GM21576 (cell line): ENCODE results near the gene SH3GL3.

Experiments used
- ATAC-seq: cut with Tn5 transposase; IDR thresholded peaks from one replicate; pipeline ENCODE4 v1.9.1; 2021; ENCODE audit warnings: mild to moderate bottlenecking, moderate library complexity; ENCODE audit not compliant: unreplicated experiment

The SH3GL3 gene

GRCh38 chr15:83503595-83504364 lies 56.6 kb downstream of the SH3GL3 start:
- ATAC-seq, result no peak

DNA sequence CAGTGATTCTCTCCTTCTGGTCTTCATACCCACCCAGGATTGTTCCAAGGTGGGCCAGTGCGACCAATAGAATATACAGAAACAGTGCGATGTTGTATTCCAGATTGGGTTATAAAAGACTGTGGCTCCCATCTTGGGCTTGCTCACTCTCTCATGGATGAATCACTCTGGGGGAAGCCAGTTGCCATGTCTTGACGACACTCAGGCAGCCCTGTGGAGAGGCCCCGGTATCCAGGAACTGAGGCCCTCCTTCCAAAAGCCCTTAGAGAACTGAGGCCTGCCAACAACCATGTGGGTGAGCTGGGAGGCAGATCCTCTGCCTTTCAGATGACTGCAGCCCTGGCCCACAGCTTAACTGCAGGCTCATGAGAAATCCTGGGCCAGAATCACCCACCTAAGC lies 57.2 kb downstream of the SH3GL3 start:
- ATAC-seq, result no peak

DNA sequence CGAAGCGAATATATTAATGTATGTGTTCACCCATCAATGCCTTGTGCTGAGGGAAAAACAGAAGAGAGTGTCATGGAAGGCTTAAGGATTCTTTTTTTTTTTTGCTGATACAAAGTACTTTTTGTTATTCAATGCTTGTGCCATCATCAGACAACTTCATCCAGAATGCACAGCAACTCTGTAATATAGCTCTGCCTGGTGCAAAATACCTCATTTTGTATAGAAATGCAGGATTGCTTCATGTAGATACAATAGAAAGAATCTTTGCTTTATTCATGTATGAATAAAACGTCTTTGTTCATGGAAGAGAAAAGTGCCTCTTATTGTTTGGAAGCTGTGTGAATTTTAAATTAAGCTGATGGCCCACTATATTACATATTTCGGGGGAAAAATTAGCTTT lies 62.9 kb downstream of the SH3GL3 start:
- no peak for ATAC-seq

DNA sequence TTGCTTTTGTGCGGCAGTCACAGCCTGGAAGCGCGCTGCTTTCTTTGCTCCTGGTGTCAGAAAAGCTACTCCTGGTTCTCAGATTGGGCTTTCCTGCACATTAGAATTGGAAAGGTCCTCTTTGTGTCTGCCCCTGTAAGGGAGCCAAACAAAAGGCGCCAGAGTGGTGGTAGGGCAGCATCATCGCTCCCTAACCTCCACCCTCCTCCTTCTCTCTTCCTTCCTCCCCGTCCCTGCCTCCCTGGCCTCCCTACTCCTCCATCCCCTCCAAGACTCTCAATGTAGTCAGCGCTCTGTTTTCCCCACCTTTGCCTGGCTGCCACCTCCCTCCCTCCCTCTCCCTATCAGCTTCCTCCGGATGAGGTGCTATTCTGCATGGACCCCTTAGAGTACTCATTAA lies 65.3 kb downstream of the SH3GL3 start:
- ATAC-seq, result no peak

DNA sequence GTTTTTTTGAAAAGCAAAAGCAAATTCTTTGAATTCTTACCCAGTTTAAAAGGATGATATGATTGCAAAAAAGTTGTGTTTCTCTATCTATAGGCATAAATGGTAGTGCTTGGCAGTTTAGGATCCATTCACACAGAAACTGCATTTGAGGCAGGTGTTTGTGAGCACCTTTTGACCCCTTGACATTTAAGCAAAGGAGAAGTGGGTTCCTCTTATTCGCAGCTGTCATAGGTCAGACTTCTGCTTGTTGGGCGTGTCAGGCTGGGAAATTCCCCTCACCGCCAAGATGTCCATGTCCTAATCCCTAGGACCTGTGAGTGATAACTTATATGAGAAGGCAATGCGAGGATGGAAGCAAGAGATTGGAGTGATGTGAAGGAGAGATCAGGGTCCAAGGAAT lies 67.4 kb downstream of the SH3GL3 start:
- no peak for ATAC-seq

DNA sequence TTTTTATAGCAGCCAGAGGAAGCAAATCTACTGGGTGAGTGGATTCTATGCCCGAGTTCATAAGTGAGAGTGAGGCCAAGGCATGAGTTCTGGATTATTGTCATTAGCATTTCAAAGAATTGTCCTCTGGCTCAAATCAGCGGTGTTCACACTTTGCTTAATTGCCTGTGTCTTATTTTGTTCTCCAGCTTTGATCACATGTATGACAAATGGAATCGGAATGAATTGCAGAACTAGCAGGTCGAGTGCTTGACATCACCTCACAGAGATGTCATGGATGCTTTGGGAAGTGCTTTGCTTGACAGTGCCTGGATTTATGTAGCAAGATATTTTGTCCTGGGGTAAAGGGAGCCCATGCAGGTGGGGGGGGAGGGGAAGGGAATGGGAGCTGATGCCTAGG lies 68.0 kb downstream of the SH3GL3 start:
- ATAC-seq, result no peak

- ATAC-seq, result no peak
Observed at GRCh38 chr15:83516935-83517334, 69.8 kb downstream of the SH3GL3 start.

GRCh38 chr15:83526319-83526718 lies 79.2 kb downstream of the SH3GL3 start:
- ATAC-seq, result no peak

DNA sequence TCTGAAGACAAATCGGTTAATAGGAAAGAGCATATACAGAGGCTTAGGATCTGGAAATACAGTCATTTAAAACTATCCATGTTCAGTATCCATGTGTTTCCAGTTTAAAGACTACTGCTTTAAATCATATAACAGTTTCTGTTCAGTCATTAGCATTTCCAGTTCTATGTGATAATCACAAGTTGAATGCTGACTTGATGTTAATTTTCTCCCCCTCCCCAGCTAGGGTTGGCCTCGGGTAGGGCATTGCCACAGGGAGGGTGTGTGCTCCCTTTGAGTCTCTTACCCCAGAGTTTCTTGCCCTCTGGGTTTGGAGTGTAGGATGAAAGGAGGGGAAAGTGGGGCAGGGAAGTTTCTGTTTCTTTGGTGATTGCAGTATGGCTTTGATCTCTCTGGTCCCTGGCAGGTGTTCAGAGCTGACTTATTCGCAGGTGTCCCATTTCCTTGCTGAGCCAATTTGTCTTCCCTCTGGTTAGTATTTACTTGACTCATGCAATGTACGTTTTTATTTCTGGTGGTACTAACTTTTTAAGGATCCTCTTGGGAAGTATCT lies 86.3 kb downstream of the SH3GL3 start:
- no peak for ATAC-seq

- no peak for ATAC-seq
Observed at GRCh38 chr15:83537606-83538005, 90.5 kb downstream of the SH3GL3 start.

GRCh38 chr15:83538682-83539081 lies 91.5 kb downstream of the SH3GL3 start:
- ATAC-seq, result no peak

- ATAC-seq, result no peak
Observed at GRCh38 chr15:83545804-83546511, 98.8 kb downstream of the SH3GL3 start.

- no peak for ATAC-seq
Observed at GRCh38 chr15:83546512-83546888, 99.4 kb downstream of the SH3GL3 start.

DNA sequence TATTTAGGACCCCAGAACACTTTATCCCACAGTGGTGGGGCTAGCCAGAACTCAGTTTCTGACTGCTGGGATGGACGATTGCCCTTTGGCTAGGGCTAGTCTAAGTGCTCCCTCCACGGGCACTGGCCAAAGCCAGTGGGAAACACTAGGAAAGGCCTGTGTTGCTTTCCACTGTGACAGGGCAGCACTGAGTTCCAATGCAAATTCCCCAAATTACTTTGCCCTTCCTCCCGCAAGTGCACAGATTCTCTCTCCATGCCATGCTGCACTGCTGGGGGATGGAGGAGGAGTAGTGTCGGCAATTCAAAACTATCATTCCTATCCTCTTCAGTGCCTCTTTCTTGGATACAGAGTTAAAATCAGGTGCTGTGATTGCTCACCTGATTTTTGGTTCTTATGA lies 100.0 kb downstream of the SH3GL3 start:
- ATAC-seq, result no peak

GRCh38 chr15:83549623-83550022 lies 102.5 kb downstream of the SH3GL3 start:
- ATAC-seq, result no peak

DNA sequence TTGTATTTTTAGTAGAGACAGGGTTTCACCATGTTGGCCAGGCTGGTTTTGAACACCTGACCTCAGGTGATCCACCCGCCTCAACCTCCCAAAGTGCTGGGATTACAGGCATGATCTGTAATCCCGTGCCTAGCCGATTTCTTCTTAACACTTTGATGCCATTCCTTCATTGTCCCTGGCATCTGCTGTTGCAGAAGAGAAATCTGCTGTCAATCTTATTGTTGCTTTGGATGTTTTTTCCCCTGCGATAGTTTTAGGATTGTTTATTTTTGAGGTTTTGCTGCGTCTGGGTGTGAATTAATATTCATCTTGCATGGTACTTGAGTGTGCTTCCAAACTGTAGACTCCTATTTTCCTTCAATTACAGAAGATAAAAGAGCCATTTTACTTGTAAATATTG lies 107.4 kb downstream of the SH3GL3 start:
- ATAC-seq, result no peak

- no peak for ATAC-seq
Observed at GRCh38 chr15:83555383-83555782, 108.2 kb downstream of the SH3GL3 start.

- ATAC-seq, result no peak
Observed at GRCh38 chr15:83556068-83556467, 108.9 kb downstream of the SH3GL3 start.

GRCh38 chr15:83556754-83557153 lies 109.6 kb downstream of the SH3GL3 start:
- ATAC-seq, result no peak

- no peak for ATAC-seq
Observed at GRCh38 chr15:83558146-83558545, 111.0 kb downstream of the SH3GL3 start.

- ATAC-seq, result no peak
Observed at GRCh38 chr15:83559310-83559966, 112.3 kb downstream of the SH3GL3 start.

DNA sequence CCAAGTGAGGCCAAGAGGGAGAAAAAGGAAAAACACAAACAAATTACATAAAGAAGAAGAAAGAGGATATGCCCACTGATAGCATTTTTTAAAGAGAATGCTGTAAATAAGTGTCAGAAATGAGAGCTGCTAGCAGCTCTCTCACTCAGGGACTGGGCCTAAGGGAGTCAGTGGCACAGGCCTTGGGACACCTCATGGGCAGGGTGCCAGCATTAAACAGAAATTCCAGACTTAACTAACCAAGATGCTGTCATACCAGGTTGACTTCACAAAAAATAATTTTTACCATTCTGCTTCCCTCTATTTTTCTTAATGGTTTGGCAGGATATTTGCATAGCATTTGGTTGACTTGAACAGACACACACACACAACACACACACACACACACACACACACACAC lies 114.5 kb downstream of the SH3GL3 start:
- ATAC-seq, result no peak
